HEK293 (cell line): ENCODE data around the gene FCRL1.

ENCODE experiments used
- ATF2 ChIP-seq: fragments of 450-650 bp; formaldehyde crosslinking; IDR thresholded peaks from 2 replicates; pipeline ENCODE4 v1.5.1; 2016; ENCODE audit warnings: missing biosample characterization, missing genetic modification characterization, low read depth
- GLIS1 ChIP-seq: fragments of 450-650 bp; formaldehyde crosslinking; IDR thresholded peaks from 2 replicates; pipeline ENCODE4 v1.5.1; 2016; ENCODE audit warnings: missing biosample characterization, missing genetic modification characterization
- KLF16 ChIP-seq: fragments of 450-650 bp; formaldehyde crosslinking; IDR thresholded peaks from 2 replicates; pipeline ENCODE4 v1.5.1; 2017; ENCODE audit warnings: missing biosample characterization, missing genetic modification characterization
- REST ChIP-seq: fragments of 450-650 bp; formaldehyde crosslinking; IDR thresholded peaks from 2 replicates; pipeline ENCODE4 v1.5.1; 2016; ENCODE audit warnings: missing biosample characterization, missing genetic modification characterization
- YY1 ChIP-seq: fragments of 450-650 bp; formaldehyde crosslinking; IDR thresholded peaks from 2 replicates; pipeline ENCODE4 v1.5.1; 2018; ENCODE audit warnings: missing biosample characterization, missing genetic modification characterization
- ZBTB7A ChIP-seq: fragments of 450-650 bp; formaldehyde crosslinking; IDR thresholded peaks from 2 replicates; pipeline ENCODE4 v1.5.1; 2016; ENCODE audit warnings: low read depth, missing biosample characterization, missing genetic modification characterization
- ZNF23 ChIP-seq: fragments of 450-650 bp; formaldehyde crosslinking; IDR thresholded peaks from 2 replicates; pipeline ENCODE4 v1.5.1; 2016; ENCODE audit warnings: missing biosample characterization, missing genetic modification characterization, borderline replicate concordance
- ZNF274 ChIP-seq, 2 experiments: fragments of 200-500 bp in 1 of 2; fragments of 450-650 bp in 1 of 2; sonication (Bioruptor generic) in 1 of 2; formaldehyde crosslinking in 1 of 2; IDR thresholded peaks; 2 replicates each; pipeline versions ENCODE4 v1.5.1 to v1.6.1; 2014 to 2016; ENCODE audit warnings: borderline replicate concordance in 1 of 2, inconsistent platforms in 1 of 2, low read length in 1 of 2, missing biosample characterization in 1 of 2, missing genetic modification characterization in 1 of 2
- ZNF423 ChIP-seq: fragments of 450-650 bp; formaldehyde crosslinking; IDR thresholded peaks from 2 replicates; pipeline ENCODE4 v1.5.1; 2016; ENCODE audit warnings: missing biosample characterization, missing genetic modification characterization
- ZNF776 ChIP-seq: fragments of 450-650 bp; formaldehyde crosslinking; IDR thresholded peaks from 2 replicates; pipeline ENCODE4 v1.5.0; 2017; ENCODE audit warnings: missing biosample characterization, missing genetic modification characterization, borderline replicate concordance
- TF ChIP-seq, protein P1 (sequence below): fragments of 450-650 bp; formaldehyde crosslinking; IDR thresholded peaks from 2 replicates; pipeline ENCODE4 v1.5.1; 2016; ENCODE audit warnings: missing biosample characterization, missing genetic modification characterization

- TF ChIP-seq ZBTB7A (tag by site-specific recombination), result no peak
- TF ChIP-seq, protein P1, sequence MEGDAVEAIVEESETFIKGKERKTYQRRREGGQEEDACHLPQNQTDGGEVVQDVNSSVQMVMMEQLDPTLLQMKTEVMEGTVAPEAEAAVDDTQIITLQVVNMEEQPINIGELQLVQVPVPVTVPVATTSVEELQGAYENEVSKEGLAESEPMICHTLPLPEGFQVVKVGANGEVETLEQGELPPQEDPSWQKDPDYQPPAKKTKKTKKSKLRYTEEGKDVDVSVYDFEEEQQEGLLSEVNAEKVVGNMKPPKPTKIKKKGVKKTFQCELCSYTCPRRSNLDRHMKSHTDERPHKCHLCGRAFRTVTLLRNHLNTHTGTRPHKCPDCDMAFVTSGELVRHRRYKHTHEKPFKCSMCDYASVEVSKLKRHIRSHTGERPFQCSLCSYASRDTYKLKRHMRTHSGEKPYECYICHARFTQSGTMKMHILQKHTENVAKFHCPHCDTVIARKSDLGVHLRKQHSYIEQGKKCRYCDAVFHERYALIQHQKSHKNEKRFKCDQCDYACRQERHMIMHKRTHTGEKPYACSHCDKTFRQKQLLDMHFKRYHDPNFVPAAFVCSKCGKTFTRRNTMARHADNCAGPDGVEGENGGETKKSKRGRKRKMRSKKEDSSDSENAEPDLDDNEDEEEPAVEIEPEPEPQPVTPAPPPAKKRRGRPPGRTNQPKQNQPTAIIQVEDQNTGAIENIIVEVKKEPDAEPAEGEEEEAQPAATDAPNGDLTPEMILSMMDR (tag by site-specific recombination), result no peak
- TF ChIP-seq ZNF776 (tag by site-specific recombination), result no peak
- no peak for TF ChIP-seq ZNF23
- no peak for TF ChIP-seq GLIS1 (tag by site-specific recombination)
- no peak for TF ChIP-seq REST (tag by site-specific recombination)
- TF ChIP-seq ZNF274 (IDR thresholded peaks at IDR 0.05; ENCODE audit: low read length), result no peak
- no peak for TF ChIP-seq ZNF274 (tag by site-specific recombination; IDR thresholded peaks at IDR 0.05; ENCODE audit: borderline replicate concordance)
- no peak for TF ChIP-seq YY1 (tag by site-specific recombination)
- no peak for TF ChIP-seq KLF16 (tag by site-specific recombination)
- no peak for TF ChIP-seq ATF2 (tag by site-specific recombination)
- no peak for TF ChIP-seq ZNF423
Measured at GRCh38 chr1:157830887-157831286, 11.0 kb upstream of the FCRL1 start.
